Activated CD4-positive, alpha-beta T cell treated with anti-CD3 and anti-CD28 coated beads, Interleukin-2, amount 50 U/mL, for 24 hours (primary cell): ENCODE results near the gene RAP2B.
A peak's percentile ranks its signal among the peaks of the same experiment; 100 is the strongest.
"Not testable (repeated sequence)": the region's sequence is repeated elsewhere in the genome, so short reads cannot be mapped to it uniquely, and the experiment has no call there.

Experiments
- DNase-seq, 2 donors: peaks; one replicate each; pipeline ENCODE4 v3.0.0-alpha.2; 2020; ENCODE audit warnings: low read depth in 1 of 2, low spot score in 1 of 2

Gene RAP2B

DNA sequence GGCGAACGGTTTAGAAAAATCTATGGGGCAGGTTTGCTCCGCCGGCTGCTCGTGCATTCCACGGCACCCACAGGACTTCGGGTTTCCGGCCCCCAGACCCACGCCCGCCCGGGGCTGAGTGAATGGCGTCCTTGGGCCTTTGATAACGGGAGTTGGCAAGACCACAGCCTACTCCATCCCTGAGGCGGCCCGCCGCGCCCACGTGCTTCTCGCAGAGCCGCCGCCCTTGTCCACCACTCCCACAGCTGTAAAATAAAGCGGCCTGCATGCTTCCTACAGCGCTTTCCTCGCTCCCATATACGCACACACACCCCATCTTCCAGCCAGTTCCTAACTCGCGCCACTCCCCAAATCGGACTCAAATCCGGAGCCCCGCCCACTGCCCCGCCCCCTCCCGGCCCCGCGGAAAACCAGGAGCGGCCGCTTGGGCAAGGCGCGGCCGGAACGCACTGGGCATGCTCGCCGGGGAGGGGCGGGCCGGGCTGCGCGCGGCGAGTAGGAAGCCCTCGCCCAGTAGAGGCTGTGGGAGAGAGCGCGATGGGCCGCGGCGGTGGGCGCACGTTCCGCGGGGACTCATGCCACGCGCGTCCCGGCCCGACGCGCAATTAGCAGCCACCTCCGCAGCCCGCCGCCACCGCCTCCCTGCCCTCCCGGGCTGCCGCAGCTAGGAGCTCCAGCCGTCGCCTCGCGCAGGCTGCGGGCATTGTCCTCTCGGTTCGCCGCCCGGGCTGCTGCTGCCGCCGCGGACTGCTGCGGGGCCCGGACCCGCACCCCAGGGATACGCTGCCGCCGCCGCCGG is at the start of gene RAP2B:
Gene RAP2B, plus strand, starts transcription at position 513 of the 799 bp plus-strand sequence. CDS start 468 bp downstream, outside the sequence.
- DNase-seq: peak; percentile 95 to 98

DNA sequence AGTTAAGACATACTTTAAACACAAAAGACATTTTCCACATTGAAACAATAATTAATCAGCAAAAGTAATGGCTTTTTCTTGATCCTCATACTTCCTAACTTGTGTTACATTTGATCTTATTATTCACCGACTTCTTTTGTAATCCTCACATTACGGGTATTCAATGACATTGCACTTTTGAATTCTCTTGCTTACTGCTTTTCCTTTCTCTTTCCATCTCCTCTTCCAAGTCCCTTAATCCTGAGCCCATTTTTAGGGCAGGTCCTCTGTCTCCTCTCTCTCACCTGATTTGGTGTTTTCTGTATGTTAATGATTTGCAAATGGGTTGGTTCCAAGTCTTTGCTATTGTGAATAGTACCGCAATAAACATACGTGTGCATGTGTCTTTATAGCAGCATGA is 48.5 kb upstream of the RAP2B start:
- DNase-seq: no peak

DNA sequence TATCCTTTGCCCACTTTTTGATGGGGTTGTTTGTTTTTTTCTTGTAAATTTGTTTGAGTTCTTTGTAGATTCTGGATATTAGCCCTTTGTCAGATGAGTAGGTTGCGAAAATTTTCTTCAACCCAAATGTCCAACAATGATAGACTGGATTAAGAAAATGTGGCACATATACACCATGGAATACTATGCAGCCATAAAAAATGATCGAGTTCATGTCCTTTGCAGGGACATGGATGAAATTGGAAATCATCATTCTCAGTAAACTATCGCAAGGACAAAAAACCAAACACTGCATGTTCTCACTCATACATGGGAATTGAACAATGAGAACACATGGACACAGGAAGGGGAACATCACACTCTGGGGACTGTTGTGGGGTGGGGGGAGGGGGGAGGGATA is 47.8 kb upstream of the RAP2B start:
- not testable (repeated sequence) for DNase-seq

DNA sequence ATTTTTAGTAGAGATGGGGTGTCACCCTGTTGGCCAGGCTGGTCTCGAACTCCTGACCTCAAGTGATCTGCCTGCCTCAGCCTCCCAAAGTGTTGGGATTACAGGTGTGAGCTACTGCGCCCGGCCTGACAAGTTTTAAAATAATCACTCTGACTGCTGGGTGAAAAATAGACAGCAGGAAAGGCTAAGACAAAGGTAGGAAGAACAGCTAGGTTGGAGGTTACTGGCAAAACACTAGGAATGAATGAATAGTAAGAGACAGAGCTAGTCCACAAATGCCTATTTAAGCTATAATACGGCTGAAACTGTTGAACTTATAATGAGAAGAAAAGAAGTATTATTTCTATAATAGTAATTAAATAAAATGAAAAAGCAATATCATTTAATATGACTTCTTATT is 46.7 kb upstream of the RAP2B start:
- no peak for DNase-seq

DNA sequence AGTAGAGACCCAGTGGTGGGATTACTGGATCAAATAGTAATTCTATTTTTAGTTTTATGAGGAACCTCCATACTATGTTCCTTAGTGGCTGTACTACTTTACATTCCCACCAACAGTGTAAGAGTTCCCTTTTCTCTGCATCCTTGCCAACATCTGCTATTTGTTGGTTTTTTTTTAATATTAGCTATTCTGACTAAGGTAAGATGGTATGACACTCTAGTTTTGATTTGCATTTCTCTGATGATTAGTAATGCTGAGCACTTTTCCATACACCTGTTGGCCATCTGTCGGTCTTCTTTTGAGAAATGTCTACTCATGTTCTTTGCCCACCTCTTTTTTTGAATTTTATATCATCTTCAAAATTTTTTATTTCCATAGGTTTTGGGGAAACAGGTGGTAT is 34.2 kb upstream of the RAP2B start:
- DNase-seq: no peak

DNA sequence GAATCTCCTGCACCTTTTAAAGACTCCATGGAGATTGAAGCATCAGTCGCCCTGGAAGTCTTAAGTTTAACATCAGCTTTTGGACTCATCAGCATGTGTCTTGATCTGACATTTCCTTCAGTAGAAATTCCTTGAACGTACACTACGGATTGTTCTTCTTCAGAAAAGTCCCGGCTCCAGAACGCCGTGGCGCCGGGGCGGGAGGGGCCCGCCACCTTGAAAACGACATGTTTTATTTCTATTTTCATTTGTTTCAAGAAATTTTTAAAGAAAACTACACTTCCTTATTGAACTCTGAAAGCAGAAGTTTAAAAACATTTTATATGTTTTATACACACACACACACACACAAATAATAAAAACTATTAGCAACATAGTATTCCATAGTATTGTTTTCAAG is 32.6 kb upstream of the RAP2B start:
- no peak for DNase-seq

DNA sequence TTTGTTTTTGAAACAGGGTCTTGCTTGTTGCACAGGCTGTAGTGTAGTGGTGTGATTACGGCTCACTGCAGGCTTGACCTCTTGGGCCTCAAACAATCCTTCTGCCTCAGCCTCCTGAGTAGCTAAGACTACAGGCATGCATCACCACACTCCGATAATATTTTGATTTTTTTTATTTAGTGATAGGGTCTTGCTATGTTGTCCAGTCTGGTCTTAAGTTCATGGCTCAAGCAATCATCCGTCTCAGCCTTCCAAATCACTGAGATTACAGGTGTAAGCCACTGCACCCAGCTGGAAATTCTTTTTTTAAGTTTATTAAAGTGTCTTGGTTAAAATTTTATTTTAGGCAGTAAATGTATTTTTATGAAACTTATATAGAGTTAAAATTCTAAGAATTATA is 32.2 kb upstream of the RAP2B start:
- DNase-seq: no peak

DNA sequence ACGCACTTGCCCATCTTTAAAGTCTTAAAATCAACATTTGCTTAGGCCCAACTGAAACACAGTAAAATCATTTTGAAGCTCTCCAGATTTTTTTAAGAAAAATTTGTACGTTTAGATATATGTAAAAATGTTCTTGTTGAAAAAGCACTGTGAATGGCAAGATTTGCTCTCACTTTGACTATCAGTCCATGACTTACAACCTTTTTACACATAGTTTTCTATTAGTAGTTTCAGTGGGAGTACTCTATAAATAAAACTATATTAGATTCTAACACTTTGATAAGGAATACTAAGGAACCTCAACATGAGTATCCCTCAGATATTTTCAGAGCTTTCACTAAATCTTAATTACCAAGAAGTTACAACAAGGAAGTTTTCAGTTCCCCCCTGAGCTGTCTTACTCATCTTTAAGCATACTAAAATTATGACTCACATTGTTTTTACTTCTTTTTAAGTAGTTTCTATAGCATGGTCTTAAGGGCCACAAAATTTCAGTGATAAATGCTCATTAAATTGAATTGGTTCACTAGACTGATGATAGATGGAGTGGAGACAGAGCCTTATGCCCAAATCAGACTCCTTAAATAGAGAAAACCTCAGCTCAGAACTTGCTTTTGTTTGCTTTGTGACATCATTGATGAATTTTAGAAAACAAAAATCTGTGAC is 31.6 kb upstream of the RAP2B start:
- no peak for DNase-seq

DNA sequence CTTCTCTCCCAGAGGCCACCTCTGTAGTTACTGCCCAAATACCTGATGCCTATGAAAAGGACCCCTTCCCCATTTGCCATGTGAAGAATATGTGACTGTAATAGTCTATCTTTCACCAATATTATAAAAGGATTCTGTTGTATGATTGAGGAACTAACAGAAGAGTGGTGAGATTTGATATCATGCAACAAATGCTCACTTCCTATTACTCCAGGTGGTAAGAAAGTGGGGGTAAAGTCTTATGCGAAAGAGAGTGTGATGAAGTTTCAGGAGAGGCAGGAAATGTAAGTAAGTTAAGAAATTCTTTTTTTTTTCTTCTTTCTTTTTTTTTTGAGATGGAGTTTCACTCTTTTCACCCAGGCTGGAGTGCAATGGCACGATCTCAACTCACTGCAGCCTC is 24.4 kb upstream of the RAP2B start:
- no peak for DNase-seq

DNA sequence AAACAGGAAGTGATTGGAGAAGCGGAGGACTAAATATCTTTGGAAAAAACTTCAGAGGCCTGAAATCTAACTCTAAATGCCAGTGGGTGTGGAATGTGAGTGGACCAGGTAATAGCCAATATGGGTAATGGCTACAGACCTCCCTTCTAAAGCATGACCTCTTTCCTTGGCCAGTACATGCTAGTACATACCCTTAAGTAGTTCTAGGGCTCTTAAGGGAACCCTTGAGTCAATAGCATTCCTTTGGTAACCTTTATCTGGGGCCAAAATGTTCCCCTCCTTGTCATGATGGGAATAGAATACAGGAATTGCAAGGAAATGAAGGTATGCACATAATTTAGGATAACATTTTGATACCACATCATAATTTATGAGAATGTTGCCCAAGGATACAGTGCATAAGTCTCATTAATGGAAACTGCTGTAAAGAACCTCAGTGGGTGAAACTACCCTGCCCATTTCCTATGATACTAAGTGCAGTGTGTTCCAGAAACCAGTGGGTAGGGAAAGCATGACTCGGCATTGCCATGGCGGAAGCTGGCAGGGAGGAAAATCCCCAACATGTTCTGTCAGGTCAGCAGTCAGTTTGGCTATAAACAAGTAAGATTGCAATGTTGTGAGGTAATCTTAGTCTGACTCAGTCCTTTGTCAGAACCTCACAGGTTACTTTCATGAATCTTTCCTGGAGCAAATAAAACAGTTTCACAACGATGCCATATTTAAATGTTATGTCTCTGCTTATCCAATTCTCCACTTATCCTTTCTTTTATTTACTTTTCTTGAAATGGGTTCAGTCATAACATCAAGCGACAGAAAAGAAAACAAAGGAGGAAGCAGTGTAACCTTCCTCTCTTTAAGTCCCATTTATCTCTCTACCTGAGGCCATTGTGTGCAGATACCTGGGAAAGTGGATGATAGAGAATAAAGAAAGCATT is 23.5 kb upstream of the RAP2B start:
- peak; percentile 34 to 54 for DNase-seq

DNA sequence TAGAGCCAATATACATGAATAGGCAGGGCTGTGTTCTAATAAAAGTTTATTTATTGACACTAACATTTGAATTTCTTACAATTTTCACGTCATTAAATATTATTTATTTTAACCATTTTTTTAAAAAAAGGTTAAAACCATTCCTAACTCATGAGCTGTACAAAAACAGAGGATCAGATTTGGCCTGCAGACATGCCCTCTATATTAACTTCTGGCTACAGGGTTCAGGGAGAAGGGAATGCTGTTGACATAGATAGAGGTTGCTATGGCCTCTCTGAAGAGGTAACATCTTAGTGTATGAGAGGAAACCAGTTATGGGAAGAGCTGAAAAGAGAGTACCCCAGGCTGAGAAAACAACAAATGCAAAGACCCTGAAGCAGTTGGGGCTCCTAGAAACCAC is 19.1 kb upstream of the RAP2B start:
- DNase-seq: no peak

DNA sequence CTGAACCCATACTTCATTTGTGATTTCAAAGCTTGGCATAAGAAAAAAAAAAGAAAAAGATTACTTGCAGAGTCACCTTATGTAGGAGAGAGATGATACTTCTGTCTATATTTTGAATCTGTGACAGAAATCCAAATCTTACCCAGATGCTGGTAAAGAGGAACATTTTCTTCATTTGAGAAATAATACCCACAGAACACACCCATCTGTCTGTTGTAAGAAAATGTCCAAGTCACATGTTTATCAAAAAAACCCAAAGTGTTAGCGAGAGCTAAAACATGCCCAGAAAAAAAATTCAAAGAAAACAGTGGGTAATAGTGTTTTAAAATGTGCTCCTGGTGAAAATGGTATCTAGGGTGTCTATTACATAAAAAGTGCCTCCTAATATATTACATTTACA is 18.0 kb upstream of the RAP2B start:
- no peak for DNase-seq

DNA sequence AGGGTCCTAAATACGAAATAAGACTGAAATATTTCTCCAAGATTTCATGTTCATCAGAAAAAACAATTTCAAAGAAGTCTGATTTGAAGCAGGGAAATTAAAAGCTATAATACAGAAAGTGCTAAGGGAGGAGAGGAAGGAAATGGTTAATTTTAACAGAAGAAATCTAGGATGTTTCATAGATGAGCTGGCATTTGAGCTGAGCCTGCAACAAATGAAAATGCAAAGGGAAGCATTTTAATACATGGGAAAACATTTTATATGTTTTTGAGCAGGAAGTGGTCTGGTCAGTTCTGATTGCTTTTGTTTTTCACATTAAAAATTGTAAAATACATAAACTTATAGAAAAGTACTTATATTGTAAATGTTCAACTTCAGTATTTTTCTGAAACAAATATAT is 17.2 kb upstream of the RAP2B start:
- no peak for DNase-seq

DNA sequence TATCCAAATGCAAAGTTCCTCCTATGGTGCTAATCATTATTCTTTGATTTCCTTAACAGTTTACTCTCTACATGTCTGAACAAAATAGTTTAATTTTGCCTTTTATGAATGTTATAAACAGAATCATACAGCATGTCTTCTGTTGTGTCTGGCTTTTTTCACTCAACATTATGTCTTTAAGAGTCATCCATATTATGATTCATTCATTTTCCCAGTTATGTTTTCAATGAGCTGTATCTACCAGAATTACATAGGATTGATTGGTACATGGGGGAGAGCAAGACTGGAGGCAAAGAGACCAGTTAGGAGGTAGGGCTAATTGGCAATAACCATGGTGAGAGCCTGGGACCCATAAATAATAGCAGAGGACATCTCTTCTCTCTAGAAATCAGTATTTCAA is 16.6 kb upstream of the RAP2B start:
- DNase-seq: no peak

DNA sequence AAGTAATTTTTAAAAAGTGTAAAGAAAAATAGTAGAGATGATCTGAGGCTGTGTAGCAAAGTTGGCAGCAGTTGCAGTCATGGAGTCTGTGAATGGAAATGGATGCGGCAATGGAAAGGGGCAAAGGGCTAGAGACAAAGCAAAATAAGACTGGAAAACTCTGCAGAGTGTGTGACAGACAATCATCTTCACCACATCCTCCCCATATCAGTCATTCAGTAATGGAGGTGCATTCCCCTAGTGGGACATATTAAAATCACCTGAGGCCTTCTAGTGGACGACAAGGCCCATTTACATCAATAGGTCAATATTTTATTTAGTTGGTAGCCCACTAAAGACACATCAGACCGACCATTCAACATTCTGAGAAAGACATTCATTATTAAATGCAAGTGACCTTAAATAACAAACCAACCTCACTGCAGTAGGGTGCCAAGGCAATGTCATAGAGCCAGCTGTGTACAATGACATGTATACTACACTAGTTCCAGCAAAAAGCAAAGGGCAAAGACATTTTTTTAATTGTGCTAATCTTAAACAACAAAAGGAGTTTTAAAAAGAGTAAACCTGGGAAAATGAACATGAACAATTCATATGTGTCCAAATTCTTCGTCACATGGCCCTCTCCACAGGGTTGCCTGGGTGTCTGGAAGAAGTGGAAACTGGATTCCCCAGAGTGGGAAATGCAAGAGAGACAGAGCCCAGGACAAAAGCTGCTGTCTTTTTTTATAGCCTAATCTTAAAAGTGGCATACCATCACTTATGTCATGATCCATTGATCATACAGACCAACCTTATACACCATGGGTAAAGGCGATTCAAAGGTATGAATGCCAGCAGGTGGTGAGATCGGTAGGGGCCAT is 15.6 kb upstream of the RAP2B start:
- no peak for DNase-seq

DNA sequence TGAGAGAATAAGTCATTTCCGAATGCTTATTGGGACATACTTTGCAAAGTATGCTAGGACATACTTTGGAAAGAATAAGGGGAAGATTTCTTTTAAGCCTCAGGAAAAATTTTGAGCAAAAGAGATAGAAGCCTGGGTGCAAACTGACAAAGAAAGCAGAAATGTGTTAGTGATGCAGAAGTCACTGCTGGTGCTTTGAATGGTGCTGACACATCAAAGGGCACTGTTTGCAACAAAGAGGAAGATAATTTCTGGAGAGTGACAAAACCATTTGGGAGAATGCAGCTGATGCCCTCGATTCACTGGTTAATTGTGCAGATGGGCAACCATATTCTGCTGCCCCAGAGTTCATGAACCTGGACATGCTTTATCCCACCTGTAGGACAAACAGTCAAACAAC is 11.0 kb upstream of the RAP2B start:
- no peak for DNase-seq

DNA sequence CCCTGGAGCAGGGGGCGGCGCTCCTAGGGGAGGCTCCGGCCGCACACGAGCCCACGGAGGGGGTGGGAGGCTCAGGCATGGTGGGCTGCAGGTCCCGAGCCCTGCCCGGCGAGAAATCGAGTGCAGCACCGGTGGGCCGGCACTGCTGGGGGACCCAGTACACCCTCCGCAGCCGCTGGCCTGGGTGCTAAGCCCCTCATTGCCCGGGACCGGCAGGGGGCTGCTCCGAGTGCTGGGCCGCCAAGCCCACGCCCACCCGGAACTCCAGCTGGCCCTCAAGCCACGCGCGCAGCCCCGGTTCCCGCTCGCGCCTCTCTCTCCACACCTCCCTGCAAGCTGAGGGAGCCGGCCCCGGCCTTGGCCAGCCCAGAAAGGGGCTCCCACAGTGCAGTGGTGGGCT is 6.2 kb upstream of the RAP2B start:
- DNase-seq: not testable (repeated sequence)

DNA sequence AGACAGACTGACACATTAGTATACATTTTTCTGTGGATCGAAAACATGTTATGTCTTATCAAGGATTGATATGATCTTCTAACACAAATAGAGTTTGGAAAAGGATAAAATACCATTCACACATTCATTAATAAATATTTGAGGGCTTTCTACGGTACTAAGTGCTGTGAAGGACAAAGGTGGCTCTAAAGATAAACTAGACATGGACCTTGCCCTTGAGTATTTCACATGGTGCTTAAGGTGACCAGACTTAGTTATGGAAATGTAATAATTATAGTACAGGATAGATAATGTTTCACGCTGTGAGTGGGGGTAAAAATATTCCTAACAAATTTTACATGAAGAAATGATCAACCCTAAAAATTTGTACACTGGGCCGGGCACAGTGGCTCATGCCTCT is 3.8 kb upstream of the RAP2B start:
- no peak for DNase-seq

DNA sequence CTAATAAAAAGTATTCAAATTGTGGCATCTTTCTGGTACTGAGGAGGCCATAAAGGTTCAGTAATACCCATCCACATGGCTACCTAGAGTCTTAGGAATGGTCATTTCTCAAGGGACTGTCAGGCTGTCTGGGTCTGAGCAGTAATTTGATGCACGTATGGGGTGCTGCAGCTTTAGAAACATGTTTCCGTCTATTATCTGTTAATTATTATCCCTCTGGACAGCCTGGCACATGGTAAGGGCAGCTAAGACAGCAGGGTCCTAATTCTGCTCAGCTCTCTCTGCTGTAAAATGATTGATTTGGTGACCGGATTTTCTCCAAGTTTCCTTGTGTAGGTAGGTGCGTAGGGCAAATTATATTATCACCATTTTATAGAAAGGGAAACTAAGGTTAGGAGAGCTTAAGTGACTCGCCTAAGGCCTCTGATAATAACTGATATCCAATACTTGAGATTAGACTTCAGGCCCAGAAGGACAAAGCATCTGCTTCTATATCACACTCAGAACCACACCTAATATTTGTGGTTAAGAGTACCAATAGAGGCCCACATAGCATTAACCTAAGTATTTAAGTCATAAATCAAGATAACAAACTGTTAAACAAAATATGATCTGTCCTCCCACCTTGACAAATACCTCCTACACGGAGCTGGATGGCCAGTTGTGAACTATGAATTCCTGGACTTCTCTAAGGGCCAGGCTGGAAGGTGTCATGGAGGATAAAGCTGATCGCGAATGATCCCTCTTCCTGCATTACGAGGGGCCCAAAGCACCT is 2.9 kb upstream of the RAP2B start:
- no peak for DNase-seq

DNA sequence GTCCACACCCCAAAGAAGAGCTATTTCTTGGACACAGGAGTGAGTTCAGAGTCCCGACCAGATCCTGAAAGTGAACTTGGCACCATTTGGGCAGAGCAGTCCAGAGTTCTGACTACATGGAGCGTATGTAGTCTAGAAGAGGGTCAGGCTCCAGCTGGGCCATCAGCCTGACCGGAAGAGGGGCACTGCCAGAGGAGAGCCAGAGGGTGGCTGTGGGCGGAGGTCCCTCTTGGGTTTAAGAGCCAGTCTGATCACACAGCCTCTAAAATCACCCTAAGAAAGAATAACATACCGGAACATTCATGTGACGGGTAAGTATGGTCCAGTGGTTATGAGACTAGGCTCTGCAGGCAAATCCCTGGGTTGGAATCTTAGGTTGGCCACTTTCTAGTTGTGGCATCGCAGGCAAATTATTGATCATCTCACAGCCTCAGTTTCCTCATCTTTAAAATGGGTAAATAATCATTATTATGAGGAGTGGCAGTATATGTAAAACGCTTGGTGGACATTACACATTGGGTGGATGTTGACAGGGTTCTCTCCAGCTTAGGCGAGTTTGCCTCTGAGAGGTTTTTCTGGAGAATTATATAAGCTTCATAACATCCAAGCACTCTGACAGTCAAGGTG is 2.1 kb upstream of the RAP2B start:
- DNase-seq: no peak
